Transverse colon (tissue), 4 donors: ENCODE data around the gene L3MBTL4. TPM values are rescaled to one million over a fixed set of nuclear protein-coding genes. Genes with fewer than 3 reads are reported as not detected.

Experiments
- DNase-seq: peaks from one replicate; pipeline ENCODE4 v3.0.0-alpha.2; 2019
- H3K27ac ChIP-seq, 4 donors: fragments of 200-600 bp; sonication (generic); 2 replicates each; pipeline ENCODE4 v1.5.1; 2016 to 2018; ENCODE audit warnings: inconsistent platforms in 4 of 4
- H3K27me3 ChIP-seq: fragments of 200-600 bp; sonication (generic); 2 replicates; pipeline ENCODE4 v1.5.1; 2017; ENCODE audit warnings: inconsistent platforms
- H3K36me3 ChIP-seq, 4 donors: fragments of 200-600 bp; sonication (generic); 2 replicates each; pipeline ENCODE4 v1.5.1; 2017 to 2019; ENCODE audit warnings: inconsistent platforms in 4 of 4
- H3K4me1 ChIP-seq, 4 donors: fragments of 200-600 bp; sonication (generic); 2 replicates each; pipeline ENCODE4 v1.5.1; 2017 to 2020; ENCODE audit warnings: inconsistent platforms in 4 of 4
- H3K4me3 ChIP-seq, 4 donors: fragments of 200-600 bp; sonication (generic); 1 replicate in 1 of 4; 2 replicates in 3 of 4; pipeline versions ENCODE4 v1.5.1 to v1.6.1; 2017 to 2019; ENCODE audit warnings: inconsistent platforms in 4 of 4
- H3K9me3 ChIP-seq, 2 donors: fragments of 200-600 bp; sonication (generic); 2 replicates each; pipeline ENCODE4 v1.5.1; 2017 to 2019; ENCODE audit warnings: inconsistent platforms in 2 of 2
- CTCF ChIP-seq, 5 experiments: fragments of 200-600 bp in 3 of 5; fragments of 450-650 bp in 2 of 5; sonication (generic) in 3 of 5; IDR thresholded peaks; 1 replicate in 2 of 5; 2 replicates in 3 of 5; pipeline ENCODE4 v1.5.1; 2016 to 2017; ENCODE audit warnings: antibody characterized with exemption in 5 of 5, inconsistent platforms in 3 of 5, mild to moderate bottlenecking in 2 of 5, moderate library complexity in 1 of 5
- EP300 ChIP-seq: sonication (generic); formaldehyde crosslinking; IDR thresholded peaks from one replicate; pipeline ENCODE4 v1.6.1; 2017; ENCODE audit warnings: antibody characterized with exemption, low read depth
- POLR2A ChIP-seq: fragments of 450-650 bp; IDR thresholded peaks from one replicate; pipeline ENCODE4 v1.6.1; 2016; ENCODE audit warnings: antibody characterized with exemption, mild to moderate bottlenecking, moderate library complexity
- POLR2AphosphoS5 ChIP-seq, 3 donors: sonication (generic); formaldehyde crosslinking; IDR thresholded peaks; one replicate each; pipeline ENCODE4 v1.6.1; 2016; ENCODE audit warnings: antibody characterized with exemption in 3 of 3
- WGBS, 2 donors: methylation state at CpG; one replicate each; pipeline ENCODE4 v1.1.5; 2018; ENCODE audit warnings: low coverage in 1 of 2; 5-methylcytosine and 5-hydroxymethylcytosine counted together
- in situ Hi-C, 4 donors: fragments of 200-750 bp; cut with MboI; loops; one replicate each; pipeline versions ENCODE4 v1.15.0 to v1.15.1; 2017; ENCODE audit warnings: low sequenced_read_pairs in 3 of 4, low pct_ligation_motif_present in 1 of 4, low pct_unique_long_range_greater_than_20kb in 1 of 4
- intact Hi-C: fragments of 100-400 bp; cut with DNase I; formaldehyde crosslinking; loops from one replicate; pipeline ENCODE4 v1.15.1; 2023; ENCODE audit warnings: low total_unique reads
- total RNA-seq, 4 donors: library from RNA; depleted of rRNA; stranded (reverse); fragments of >200 nt; gene quantifications; one replicate each; pipeline ENCODE4 v1.1.0, GENCODE V29; 2016

Gene L3MBTL4
- total RNA-seq, 4 donors from 2014 or later: 0.20 to 4.9 (median 2.9) TPM

GRCh38 chr18:6113650-6114049 lies 301.1 kb downstream of the L3MBTL4 start:
- WGBS, 2 donors: 72 to 94% methylated on average over 2 of the region's 2 CpGs
- TF ChIP-seq POLR2A (no peak), CTCF (IDR thresholded peaks at IDR 0.05) (no peak), POLR2AphosphoS5 (IDR thresholded peaks at IDR 0.05) (no peak)
- intact Hi-C loops (no loop called here), in situ Hi-C loops (loop anchor here in 1 of 4 donors (25.0 kb wide), 1 partner anchor 99 kb away; no protein-coding TSS in a partner anchor)
- no peak overlapping the region for H3K27ac ChIP-seq
- no peak overlapping the region for H3K4me3 ChIP-seq
- no peaks in the 10 kb centered on the region for H3K36me3 ChIP-seq
- no peak for DNase-seq
- no peaks in the 10 kb centered on the region for H3K4me1 ChIP-seq
- no peaks in the 10 kb centered on the region for H3K27me3 ChIP-seq
- no peaks in the 10 kb centered on the region for H3K9me3 ChIP-seq

GRCh38 chr18:6111726-6112125 lies 303.0 kb downstream of the L3MBTL4 start:
- in situ Hi-C loops (loop anchor here in 1 of 4 donors (25.0 kb wide), 1 partner anchor 101 kb away; no protein-coding TSS in a partner anchor), intact Hi-C loops (no loop called here)
- H3K27ac ChIP-seq: no peak overlapping the region
- no peaks in the 10 kb centered on the region for H3K27me3 ChIP-seq
- DNase-seq: no peak
- H3K4me3 ChIP-seq: no peak overlapping the region
- TF ChIP-seq EP300: no peak
- no peak for TF ChIP-seq POLR2A
- no peak for TF ChIP-seq CTCF (IDR thresholded peaks at IDR 0.05)
- no peak for TF ChIP-seq POLR2AphosphoS5 (IDR thresholded peaks at IDR 0.05)
- no peaks in the 10 kb centered on the region for H3K4me1 ChIP-seq
- H3K36me3 ChIP-seq: no peaks in the 10 kb centered on the region
- 67 to 74% methylated on average over 3 of the region's 3 CpGs for WGBS, 2 donors
- H3K9me3 ChIP-seq: no peaks in the 10 kb centered on the region

- Histone ChIP-seq H3K4me1 (no peaks in the 10 kb centered on the region), H3K27ac (no peak overlapping the region), H3K36me3 (no peaks in the 10 kb centered on the region), H3K27me3 (no peaks in the 10 kb centered on the region), H3K9me3 (no peaks in the 10 kb centered on the region), H3K4me3 (no peak overlapping the region)
- TF ChIP-seq EP300: no peak
- no peak for TF ChIP-seq CTCF (IDR thresholded peaks at IDR 0.05)
- TF ChIP-seq POLR2A: no peak
- no peak for TF ChIP-seq POLR2AphosphoS5 (IDR thresholded peaks at IDR 0.05)
- intact Hi-C loops (no loop called here), in situ Hi-C loops (loop anchor here in 1 of 4 donors (25.0 kb wide), 1 partner anchor 103 kb away; no protein-coding TSS in a partner anchor)
- DNase-seq: no peak
- WGBS, 2 donors: 81 to 86% methylated on average over 5 to 6 of the region's 6 CpGs
Measured at GRCh38 chr18:6109743-6110142, 305.0 kb downstream of the L3MBTL4 start.

GRCh38 chr18:6107794-6108193 lies 306.9 kb downstream of the L3MBTL4 start:
- TF ChIP-seq CTCF (IDR thresholded peaks at IDR 0.05): no peak
- TF ChIP-seq POLR2A: no peak
- no peak for TF ChIP-seq EP300
- no peak for TF ChIP-seq POLR2AphosphoS5 (IDR thresholded peaks at IDR 0.05)
- no peak for DNase-seq
- in situ Hi-C loops: loop anchor here in 1 of 4 donors (25.0 kb wide), 1 partner anchor 105 kb away; no protein-coding TSS in a partner anchor
- Histone ChIP-seq H3K4me1 (no peaks in the 10 kb centered on the region), H3K27me3 (no peaks in the 10 kb centered on the region), H3K4me3 (no peak overlapping the region), H3K9me3 (no peaks in the 10 kb centered on the region), H3K27ac (no peak overlapping the region), H3K36me3 (no peaks in the 10 kb centered on the region)
- intact Hi-C loops: no loop called here
- WGBS, 2 donors: 60 to 61% methylated on average over 1 to 6 of the region's 6 CpGs
